DOHH2 (cell line): ENCODE results near the gene HOATZ.

Experiments
- H3F3A ChIP-seq: fragments of 200-600 bp; sonication (generic), shearing (Covaris generic); 2 replicates; pipeline ENCODE4 v1.6.0; 2016; ENCODE audit warnings: antibody characterized with exemption, mild to moderate bottlenecking; ENCODE audit not compliant: control insufficient read depth, insufficient read depth
- H3K27ac ChIP-seq: fragments of 200-600 bp; sonication (generic); 2 replicates; pipeline ENCODE4 v1.5.1; 2014; ENCODE audit warnings: low read depth, mild to moderate bottlenecking, low read length, moderate library complexity
- H3K27me3 ChIP-seq: fragments of 200-600 bp; sonication (generic); 2 replicates; pipeline ENCODE4 v1.6.1; 2014; ENCODE audit warnings: mild to moderate bottlenecking, low read length, mixed read lengths; ENCODE audit not compliant: control insufficient read depth
- H3K36me3 ChIP-seq: fragments of 200-600 bp; sonication (generic); 2 replicates; pipeline ENCODE4 v1.6.1; 2014; ENCODE audit warnings: mild to moderate bottlenecking, low read length, moderate library complexity, mixed read lengths; ENCODE audit not compliant: control insufficient read depth
- H3K4me1 ChIP-seq: fragments of 200-600 bp; sonication (generic); 2 replicates; pipeline ENCODE4 v1.6.1; 2014; ENCODE audit warnings: mild to moderate bottlenecking, low read length, mixed read lengths; ENCODE audit not compliant: control insufficient read depth
- H3K4me2 ChIP-seq: fragments of 200-600 bp; sonication (generic); 2 replicates; pipeline ENCODE4 v1.6.0; 2014; ENCODE audit warnings: mild to moderate bottlenecking, low read length, moderate library complexity
- H3K4me3 ChIP-seq: fragments of 200-600 bp; sonication (generic); 2 replicates; pipeline ENCODE4 v1.5.1; 2014; ENCODE audit warnings: mild to moderate bottlenecking, low read length, mixed read lengths
- H3K79me2 ChIP-seq: fragments of 200-600 bp; sonication (generic); 2 replicates; pipeline ENCODE4 v1.6.1; 2014; ENCODE audit warnings: mild to moderate bottlenecking, low read length, mixed read lengths; ENCODE audit not compliant: control insufficient read depth
- H3K9me2 ChIP-seq: fragments of 200-600 bp; sonication (generic); replicated peaks from 2 replicates; pipeline ENCODE4 v1.6.1; 2014; ENCODE audit warnings: mild to moderate bottlenecking, low read length, mixed read lengths; ENCODE audit not compliant: control insufficient read depth
- H3K9me3 ChIP-seq: fragments of 200-600 bp; sonication (generic); 2 replicates; pipeline ENCODE4 v1.6.1; 2014; ENCODE audit warnings: antibody characterized with exemption, low read length, mixed read lengths; ENCODE audit not compliant: control insufficient read depth, insufficient read depth
- H4K20me1 ChIP-seq: fragments of 200-600 bp; sonication (generic); 2 replicates; pipeline ENCODE4 v1.6.0; 2014; ENCODE audit warnings: low read depth, mild to moderate bottlenecking, antibody characterized with exemption, low read length, moderate library complexity; ENCODE audit not compliant: control insufficient read depth, insufficient read depth
- EZH2phosphoT487 ChIP-seq: fragments of 200-600 bp; sonication (generic); IDR thresholded peaks from 2 replicates; pipeline ENCODE4 v1.6.1; 2017; ENCODE audit warnings: borderline replicate concordance, mild to moderate bottlenecking, antibody characterized with exemption, low read length, moderate library complexity, mixed read lengths
- TF ChIP-seq, protein P1 (sequence below): fragments of 200-600 bp; sonication (generic); IDR thresholded peaks from one replicate; pipeline ENCODE4 v1.5.1; 2014; ENCODE audit warnings: antibody characterized with exemption, mild to moderate bottlenecking, low read depth, low read length; ENCODE audit not compliant: poor library complexity, severe bottlenecking

HOATZ gene

GRCh38 chr11:111562692-111563389 is 48.3 kb downstream of the HOATZ start:
- Histone ChIP-seq H3K36me3 (no peaks in the 10 kb centered on the region), H3K4me3 (no peak overlapping the region), H3K27ac (no peak overlapping the region), H3F3A (no peaks in the 10 kb centered on the region), H3K4me2 (no peak overlapping the region), H3K9me2 (no peaks in the 10 kb centered on the region), H4K20me1 (no peaks in the 10 kb centered on the region), H3K4me1 (no peaks in the 10 kb centered on the region), H3K79me2 (no peaks in the 10 kb centered on the region), H3K27me3 (no peaks in the 10 kb centered on the region), H3K9me3 (no peaks in the 10 kb centered on the region)
- TF ChIP-seq EZH2phosphoT487: no peak
- TF ChIP-seq, protein P1, sequence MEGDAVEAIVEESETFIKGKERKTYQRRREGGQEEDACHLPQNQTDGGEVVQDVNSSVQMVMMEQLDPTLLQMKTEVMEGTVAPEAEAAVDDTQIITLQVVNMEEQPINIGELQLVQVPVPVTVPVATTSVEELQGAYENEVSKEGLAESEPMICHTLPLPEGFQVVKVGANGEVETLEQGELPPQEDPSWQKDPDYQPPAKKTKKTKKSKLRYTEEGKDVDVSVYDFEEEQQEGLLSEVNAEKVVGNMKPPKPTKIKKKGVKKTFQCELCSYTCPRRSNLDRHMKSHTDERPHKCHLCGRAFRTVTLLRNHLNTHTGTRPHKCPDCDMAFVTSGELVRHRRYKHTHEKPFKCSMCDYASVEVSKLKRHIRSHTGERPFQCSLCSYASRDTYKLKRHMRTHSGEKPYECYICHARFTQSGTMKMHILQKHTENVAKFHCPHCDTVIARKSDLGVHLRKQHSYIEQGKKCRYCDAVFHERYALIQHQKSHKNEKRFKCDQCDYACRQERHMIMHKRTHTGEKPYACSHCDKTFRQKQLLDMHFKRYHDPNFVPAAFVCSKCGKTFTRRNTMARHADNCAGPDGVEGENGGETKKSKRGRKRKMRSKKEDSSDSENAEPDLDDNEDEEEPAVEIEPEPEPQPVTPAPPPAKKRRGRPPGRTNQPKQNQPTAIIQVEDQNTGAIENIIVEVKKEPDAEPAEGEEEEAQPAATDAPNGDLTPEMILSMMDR: no peak

DNA sequence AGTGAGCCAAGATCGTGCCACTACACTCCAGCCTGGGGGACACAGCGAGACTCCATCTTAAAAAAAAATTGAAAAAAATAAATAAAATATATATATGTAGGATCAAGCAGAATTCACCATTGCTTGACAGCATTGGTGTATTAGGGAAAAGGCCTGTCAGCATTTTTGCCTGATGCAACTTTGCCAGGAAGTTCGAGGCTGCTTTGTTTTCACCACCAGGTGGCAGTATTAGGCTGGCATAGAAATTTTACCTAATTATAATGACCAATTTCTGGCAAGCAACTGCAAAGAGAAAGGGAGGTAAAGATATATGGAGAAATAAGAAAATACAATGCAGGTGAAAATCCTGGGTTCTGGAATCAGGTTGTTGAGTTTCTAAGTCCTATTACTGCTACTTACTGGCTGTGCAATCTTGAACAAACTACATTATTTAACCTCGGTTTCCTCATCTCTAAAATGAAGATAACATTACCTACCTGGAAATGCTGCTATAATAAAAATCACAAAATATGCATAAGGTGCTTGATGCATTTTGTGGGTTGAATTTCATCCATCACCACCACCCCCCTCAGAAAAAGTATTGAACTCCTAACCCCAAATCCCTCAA is 50.6 kb downstream of the HOATZ start:
- Histone ChIP-seq H4K20me1 (no peaks in the 10 kb centered on the region), H3F3A (no peaks in the 10 kb centered on the region), H3K27ac (no peak overlapping the region), H3K9me2 (no peaks in the 10 kb centered on the region), H3K27me3 (no peaks in the 10 kb centered on the region), H3K36me3 (no peaks in the 10 kb centered on the region), H3K4me3 (no peak overlapping the region), H3K79me2 (no peaks in the 10 kb centered on the region), H3K4me2 (no peak overlapping the region), H3K4me1 (no peaks in the 10 kb centered on the region), H3K9me3 (no peaks in the 10 kb centered on the region)
- TF ChIP-seq, protein P1: peak; percentile 74
- no peak for TF ChIP-seq EZH2phosphoT487

- H3K4me2 ChIP-seq: no peak overlapping the region
- no peaks in the 10 kb centered on the region for H3K9me2 ChIP-seq
- no peaks in the 10 kb centered on the region for H3K36me3 ChIP-seq
- no peaks in the 10 kb centered on the region for H3K4me1 ChIP-seq
- no peaks in the 10 kb centered on the region for H4K20me1 ChIP-seq
- H3K27me3 ChIP-seq: no peaks in the 10 kb centered on the region
- no peak overlapping the region for H3K4me3 ChIP-seq
- no peaks in the 10 kb centered on the region for H3K79me2 ChIP-seq
- no peaks in the 10 kb centered on the region for H3K9me3 ChIP-seq
- no peak for TF ChIP-seq EZH2phosphoT487
- no peaks in the 10 kb centered on the region for H3F3A ChIP-seq
- no peak overlapping the region for H3K27ac ChIP-seq
These were observed 51.7 kb downstream of the HOATZ start for GRCh38 chr11:111566324-111566723.

DNA sequence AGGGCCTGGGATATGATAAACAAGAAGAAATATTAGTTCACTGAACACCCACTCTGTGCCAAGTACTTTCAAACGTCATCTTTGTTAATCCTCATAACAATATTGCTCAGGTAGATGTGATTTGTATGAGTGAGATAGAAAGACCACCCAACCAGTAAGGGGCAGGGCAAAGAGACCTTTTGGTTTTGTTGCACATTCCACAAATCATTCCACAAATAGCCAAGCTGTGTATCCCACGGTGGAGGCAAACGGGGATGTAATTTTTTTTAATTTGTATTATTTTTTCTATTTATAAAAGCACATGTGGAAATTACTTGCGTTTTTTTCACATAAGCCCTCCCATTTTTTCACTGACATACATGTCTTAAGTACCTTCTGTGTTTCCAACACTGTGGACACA is 54.9 kb downstream of the HOATZ start:
- peaks cover 8% of the 10 kb centered on the region for H3K4me1 ChIP-seq
- no peak overlapping the region for H3K27ac ChIP-seq
- no peaks in the 10 kb centered on the region for H4K20me1 ChIP-seq
- H3K27me3 ChIP-seq: no peaks in the 10 kb centered on the region
- H3K36me3 ChIP-seq: no peaks in the 10 kb centered on the region
- no peak overlapping the region for H3K4me3 ChIP-seq
- no peaks in the 10 kb centered on the region for H3K9me3 ChIP-seq
- TF ChIP-seq, protein P1: no peak
- no peak for TF ChIP-seq EZH2phosphoT487
- no peak overlapping the region for H3K4me2 ChIP-seq
- H3K79me2 ChIP-seq: no peaks in the 10 kb centered on the region
- H3K9me2 ChIP-seq: no peaks in the 10 kb centered on the region
- H3F3A ChIP-seq: no peaks in the 10 kb centered on the region
